Embryonic facial prominence (tissue), 1 donor: ENCODE results near the gene CNTFR.

Experiments used
- DNase-seq: peaks from one replicate; pipeline ENCODE4 v3.0.0-alpha.2; 2016; ENCODE audit errors: extremely low spot score

CNTFR gene

DNA sequence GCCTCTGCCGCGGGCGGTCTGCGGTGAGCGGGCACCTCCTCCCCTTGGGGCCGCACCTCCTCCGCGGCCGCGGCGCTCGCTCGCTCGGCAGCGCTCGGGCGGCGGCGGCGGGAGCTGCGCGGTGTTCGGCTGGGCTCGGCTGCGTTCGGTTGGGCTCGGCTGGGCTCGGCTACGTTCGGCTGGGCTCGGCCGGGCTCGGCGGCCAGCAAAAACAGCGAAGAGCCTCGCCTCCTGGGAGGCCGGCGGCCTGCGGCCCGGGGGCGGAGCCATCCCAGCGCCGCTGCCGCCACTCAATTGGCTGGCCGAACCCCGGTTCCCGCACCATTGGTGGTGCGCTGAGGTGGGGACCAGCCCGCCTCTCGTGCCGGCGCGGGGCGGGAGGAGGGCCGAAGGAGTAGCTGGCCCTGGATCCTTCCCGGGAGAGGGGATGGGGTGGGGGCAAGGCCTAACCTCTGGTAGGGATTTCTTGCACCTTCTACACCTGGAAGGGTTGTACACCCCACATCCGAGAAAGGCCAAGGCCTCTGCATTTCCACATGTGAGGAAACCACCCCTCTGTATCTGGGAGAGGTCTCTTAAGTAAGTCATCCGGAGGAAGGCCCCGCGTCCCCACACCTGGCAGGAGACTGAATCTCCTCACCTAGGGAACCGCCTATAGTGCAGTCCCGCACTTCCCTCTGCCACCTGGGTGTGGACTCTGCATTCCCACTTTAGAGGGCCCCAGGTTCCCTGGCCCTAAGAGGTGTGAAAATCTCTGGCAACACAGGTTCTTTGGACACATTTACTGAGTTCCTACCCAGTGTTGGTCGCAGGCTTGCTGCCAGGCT lies 66.3 kb downstream of the CNTFR start, which contains the start of gene ENHO:
TSS of gene ENHO (minus strand) at position 20 of the 827 bp plus-strand sequence. CDS start 1,295 bp downstream, outside the sequence.
- DNase-seq = peak; percentile 51

DNA sequence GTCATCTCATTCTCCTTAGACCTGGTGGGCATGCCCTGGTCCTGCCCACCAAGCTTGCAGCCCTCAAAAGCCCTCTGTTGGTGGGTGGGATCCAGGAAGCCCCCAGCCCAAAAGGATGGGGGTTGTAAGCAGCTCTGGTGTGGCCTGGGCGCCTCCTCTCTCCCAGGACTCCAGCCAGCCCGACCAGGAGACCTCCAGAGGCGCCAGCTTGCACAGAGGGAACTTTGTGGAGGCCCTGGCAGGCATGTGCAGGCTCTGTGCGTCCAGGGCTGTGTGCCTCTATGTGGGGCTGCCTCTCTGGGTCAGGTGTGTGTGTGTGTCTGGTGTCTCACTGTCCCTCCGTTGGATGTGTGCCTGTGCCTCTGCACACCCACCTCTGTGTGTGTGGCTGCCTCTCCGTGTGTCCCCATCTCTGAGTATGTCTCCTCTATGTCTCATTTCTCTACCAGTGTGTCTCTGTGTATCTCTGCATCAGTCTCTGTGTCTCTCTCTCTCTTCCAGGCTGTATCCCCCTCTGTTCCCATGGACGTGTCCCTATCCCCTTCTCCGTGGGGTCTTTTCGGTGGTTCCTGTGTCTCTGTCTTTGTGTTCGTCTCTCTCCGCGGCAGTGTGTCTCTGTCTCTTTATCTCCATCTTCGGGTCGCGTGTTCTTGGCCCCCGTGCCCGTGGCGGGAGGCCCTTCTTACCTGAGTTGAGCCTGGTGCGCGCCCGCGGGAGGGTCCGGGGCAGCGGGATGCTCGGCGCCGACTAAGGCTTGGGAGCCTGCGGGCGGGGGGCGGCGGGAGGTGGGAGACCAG lies 67.2 kb downstream of the CNTFR start:
- DNase-seq = no peak

DNA sequence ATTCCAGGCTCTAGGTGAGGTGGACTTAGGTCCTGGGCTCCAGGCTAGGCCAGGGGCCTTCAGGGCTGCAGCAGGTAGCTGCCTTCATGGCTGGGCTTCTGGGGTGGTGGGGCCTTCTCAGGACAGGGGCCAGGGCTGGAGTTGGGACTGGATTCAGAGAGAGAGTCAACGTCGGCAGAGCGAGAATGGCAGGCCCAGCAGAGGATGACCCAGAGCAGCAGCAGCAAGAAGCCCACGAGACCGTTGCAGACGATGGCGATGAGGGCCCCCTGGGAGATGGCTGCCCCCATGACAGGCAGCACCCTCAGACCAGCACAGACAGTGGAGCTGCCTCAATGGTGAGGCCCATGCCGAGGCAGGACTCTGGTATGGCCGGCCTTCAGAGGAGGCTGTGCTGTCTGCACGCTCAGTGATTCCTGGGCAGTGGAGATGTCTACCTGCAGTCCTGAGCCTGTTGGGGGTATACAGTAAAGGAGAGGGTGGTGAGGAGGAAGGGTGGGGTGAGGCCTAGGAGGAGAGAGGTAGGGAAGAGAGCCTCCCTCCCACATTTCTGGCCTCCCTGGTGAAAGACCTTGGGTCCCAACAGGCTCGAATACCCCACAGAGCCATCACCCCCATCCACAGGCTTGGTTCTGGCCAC lies 68.0 kb downstream of the CNTFR start:
- no peak for DNase-seq

DNA sequence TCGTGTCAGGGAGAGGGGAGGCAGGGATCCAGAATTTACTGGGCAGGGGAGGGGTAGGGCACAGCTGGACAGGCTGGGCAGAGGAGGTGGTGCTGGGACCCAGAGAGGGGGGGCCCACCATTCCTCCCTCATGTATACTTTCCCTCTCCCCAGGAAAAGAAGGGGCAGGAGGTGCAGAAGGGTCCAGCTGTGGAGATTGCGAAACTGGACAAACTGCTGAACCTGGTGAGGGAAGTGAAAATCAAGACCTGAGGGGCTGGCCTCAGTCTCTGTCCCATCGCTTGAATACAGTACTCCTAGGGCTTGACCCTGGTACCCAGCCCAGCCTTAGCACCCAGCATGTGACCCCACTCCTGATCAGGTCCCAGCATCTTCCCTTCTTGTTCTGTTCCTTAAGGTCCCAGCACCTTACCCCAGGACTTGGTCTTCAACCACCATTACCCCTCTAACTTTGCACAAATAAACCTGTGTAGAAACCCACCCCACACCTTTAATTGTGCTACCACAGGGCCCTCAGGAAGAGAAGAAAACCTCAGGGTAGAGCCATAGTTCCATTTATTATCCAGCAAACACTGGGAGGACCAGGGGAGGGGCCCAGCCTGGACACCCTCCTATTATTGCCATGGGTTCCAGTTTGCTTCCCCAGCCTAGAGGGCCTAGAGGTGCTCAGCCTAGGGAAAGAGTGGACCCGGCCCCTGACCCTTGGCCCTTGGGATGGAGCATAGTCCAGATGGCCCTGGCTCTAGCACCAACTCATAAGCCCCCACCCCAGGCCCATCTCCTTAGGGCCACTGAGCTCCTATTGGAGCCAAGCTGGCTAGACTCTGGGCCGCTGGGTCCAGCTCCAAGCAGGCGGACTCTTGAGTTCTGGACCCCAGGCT lies 68.8 kb downstream of the CNTFR start:
- no peak for DNase-seq

DNA sequence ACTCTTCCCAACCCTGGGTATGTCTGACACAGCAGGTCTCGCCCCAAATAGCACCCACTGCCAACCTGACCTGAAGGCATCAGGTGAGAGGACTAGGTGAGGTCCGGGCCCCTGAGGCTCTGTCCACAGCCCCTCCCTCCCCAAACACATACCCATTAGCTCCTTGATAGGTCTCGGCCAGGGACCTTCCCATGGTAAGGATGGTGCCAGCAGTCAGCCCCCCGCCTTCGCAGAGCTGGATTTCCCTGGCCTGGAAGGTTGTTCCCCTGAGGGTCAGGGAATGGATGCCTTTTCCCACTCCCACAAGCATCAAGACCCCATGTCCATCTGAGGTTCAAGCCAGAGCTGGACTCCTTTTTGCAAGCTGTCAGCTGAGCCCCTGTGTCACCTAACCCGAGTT lies 69.4 kb downstream of the CNTFR start:
- no peak for DNase-seq

DNA sequence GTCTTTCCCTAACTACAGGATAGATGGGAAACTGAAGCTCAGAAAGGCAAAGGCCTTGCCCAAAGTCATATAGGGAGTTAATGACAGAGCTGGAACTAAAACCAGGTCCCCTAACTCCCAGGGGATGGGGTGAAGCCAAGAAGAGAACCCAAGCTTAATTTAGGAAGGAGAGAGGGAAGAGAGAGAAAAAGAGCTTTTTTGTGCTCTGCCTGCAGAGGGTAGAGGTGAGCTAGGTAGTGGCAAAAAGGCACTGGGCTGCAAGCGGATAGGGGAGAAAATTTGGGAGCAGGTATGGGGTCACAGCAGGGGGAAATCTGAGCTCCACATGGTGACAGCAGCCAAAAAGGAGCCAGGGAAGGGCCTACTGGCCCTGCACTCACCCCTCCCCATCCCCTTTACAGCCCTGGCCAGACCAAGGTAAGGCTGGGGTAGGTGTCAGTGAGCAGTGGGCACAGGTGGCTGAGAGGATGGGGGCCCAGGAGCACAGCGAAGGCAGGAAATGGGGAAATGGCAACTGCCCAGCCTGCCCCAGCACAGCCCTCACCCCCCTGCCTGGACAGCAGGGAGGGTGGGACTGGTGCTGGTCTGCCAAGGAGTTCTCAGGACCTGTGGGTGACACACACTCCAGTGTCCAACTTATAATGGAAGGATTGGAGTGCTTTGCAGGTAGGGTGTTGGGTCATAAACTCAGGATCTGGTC lies 70.1 kb downstream of the CNTFR start:
- no peak for DNase-seq

DNA sequence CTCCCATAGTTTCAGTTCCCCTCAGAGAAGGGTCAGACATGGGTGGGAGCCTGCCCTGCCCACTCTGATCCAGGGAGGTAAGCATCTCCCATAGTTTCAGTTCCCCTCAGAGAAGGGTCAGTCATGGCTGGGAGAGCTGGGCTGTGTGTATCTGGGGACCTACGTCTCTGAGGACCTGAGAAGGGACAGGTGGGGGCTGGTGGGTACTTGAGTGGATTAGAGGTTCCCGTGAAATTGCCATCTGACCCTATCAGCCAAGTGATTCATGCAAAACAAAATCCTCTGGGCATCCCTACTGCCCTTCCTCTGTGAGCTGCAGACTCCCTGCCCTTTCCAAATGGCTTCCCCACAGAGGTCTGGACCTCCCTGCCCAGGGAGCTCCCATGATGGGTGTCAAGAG lies 70.6 kb downstream of the CNTFR start:
- DNase-seq = no peak

DNA sequence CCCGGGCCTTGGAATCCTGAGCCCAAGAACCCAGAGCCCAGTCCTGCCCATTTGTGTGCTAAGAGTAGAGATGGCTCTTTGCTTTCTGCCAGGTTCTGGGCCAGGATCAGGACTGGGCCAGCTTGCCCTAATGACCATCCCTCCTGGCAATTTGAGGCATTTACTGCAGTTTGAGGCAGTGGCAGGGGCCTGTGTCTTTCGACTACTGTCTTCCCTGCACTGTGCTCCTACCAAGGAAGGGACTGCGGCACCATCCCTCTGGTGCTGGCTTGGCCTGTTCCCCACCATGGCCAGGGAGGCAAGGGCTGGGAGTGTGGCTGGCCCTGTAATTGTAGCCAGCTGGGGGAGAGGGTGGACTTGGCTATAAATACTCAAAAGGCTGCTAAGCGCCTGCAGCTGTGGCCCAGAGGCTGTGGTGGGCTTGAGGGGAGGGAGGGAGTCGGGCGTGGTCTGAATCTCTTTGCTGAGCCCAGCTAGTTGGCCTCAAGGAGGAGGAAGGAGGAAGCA lies 71.4 kb downstream of the CNTFR start:
- no peak for DNase-seq

DNA sequence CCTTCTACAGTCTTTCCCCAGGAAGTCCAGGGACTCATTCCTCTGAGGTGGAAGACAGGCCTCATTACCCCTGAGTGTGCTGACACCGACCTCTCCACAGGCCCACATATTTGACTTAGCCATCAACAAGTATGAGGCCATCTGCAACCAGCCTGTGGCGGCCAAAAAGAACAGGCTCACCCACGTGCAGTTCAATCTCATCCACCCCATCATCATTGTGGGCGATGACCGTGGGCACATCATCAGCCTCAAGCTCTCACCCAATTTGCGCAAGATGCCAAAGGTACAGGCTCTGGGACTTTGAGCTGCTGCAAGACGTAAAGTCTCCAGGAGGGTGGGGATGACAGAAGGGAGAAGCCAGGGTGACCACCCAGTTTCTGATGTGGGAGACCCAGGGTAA lies 72.3 kb downstream of the CNTFR start:
- no peak for DNase-seq

DNA sequence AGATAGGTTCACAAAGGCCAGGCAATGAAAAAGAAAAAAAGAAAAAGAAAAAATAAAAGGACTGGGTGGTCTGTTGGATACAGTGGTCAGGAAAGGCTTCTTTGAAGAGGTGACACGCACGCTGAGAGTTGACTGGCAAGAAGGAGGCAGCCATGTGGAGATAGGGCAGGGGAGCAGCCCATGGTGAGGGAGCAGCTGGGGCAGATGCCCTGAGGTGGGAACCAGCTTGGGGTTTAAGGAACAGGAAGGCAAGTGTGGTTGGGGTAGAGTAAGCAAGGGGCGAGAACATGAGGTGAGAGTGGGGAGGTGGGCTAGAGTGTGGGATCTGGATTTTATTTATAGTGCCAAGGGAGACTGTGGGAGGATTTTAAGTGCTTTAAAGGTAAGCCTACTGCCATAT lies 73.6 kb downstream of the CNTFR start:
- DNase-seq = no peak

DNA sequence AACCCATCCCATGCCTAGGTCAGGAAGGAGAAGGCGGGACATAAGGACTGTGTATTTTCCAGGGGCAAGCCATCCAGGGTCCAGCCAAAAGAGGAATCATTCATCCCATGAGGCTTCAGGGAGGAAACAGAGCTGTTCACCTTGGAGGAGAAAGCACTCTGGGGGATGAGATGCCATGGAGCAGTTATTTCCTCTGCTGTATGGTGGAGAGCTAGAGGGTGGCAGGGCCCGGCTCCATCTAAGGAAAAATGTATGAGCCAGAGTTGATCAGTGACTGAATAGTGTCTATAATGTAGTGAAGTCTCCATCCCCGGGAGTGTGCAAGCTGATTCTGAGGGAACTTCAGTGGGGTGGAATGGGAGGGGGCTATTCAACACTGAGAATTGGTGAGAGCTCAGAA lies 74.7 kb downstream of the CNTFR start:
- no peak for DNase-seq

DNA sequence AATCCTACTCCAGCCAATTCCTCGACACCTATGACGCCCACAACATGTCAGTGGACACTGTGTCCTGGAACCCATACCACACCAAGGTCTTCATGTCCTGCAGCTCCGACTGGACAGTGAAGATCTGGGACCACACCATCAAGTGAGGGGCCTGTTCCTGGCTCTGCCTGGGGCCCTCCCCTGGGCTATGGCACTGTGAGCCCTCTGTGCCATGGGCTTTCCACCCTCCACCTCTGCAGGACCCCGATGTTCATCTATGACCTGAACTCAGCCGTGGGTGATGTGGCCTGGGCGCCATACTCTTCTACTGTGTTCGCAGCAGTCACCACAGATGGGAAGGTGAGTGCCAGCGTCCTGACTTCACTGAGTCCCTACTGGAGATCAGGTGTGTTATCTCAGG lies 75.1 kb downstream of the CNTFR start:
- DNase-seq = no peak

DNA sequence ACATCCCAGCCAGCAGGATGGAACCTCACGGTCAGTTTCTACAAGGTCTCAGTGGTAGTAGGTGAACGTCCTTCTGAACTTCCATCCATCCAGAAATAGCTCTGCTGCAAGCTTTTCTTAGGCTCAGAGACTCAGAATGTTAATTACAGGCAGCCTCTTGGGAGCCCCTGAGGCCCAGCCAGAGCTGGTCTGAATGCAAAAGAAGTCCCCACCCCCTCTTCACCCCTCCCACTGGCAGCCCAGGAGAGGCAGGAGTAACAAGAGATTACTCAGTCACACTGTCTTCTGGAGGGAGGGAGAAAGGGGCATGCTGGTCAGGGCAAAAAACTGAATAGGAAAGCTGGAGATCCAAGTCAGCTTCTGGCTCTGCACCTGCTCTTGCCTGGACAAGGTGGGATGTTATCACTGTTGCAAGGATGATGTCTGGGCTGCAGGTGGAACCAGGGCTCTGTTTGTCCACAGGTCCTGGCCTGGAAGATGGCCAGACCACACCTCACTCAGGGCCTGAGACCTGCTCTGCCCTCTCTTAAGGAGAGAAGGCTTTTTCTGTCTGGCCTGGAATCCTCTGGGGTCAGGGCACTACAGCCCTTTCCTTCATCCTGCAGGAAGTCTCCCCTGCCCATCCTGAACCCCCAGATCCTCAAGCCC lies 75.8 kb downstream of the CNTFR start:
- DNase-seq = no peak

DNA sequence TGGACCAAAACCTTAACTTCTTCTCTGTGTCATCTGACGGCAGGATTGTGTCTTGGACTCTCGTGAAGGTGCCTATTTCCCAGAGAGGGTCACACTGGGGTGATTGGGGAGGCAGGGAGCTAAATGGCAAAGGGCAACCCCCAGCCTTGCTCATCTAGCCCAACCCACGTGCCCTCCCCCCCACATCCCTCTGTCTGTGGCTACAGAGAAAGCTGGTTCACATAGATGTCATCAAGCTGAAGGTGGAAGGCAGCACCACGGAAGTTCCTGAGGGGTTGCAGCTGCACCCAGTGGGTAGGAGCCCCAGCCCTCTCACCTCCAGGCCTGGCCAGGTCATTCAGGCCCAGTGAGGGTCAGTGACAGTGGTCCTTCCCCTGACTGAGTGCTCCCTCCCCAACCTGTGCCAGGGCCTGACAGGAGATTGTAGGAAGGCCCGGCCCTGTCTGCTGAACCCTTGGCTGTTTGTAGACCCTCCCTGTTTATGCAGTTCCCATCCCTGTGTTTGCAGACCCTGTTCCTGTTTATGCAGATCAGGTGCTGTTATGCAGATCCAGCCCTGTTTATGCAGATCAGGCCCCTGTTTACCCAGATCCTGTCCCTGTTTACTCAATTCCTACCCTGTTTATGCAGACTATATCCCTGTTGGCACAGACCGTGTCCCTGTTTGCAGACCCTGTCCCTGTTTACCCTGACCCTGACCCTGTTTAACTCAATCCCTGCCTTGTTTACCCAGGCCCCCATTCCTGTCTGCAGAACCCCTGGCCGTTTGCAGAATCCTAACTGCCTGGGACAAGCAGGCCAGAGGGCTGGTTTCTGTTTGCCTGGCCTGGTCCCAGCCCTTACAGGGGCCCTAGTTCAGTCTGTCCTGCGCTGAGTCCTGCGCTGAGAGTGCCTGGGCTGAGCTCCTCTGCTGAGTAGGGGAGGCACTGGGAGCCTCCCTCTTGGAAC lies 77.1 kb downstream of the CNTFR start:
- no peak for DNase-seq

DNA sequence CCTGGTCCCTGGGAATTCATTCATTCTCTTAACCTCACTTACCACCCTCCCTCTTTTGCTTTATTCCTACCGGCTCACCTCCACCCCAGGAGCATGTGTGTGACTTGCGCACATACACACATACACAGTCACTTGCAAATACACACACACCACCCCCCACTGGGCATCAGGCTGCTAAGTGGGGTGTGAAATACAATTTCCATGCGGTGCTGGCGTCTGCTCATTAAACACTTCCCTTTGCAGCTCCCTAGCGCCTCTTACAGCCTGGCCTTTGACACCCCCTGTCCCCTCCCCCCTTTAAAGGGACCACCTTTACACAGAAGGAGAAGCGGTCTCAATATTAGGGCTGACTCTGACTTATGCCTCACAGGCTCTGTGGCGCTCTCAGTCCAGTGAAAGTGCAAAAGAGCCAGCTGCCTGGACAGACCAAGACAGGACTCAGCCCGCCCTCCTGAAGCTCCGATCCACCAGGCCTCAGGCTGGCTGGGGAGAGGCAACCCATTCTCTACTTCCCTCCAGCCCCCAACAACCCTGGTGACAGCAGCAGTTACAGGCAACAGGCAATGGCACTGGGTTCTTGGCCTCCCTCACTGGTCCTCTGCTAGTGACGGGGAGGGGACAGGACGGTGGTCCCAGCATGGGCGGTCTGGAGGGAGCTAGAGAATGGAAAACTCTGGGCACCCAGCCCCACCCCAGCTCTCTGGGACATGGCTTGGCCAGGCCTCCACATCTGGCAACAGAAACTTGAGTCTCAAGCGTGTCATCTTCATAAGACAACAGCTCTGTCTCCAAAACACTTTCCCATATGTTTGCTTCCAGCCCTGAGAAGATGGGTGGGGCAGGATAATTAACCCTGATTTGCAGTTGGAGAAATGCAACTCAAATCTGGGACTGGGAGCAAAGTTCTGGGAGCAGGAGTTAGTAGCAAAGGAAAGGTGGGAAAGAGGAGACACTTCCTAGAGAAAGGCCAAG lies 78.7 kb downstream of the CNTFR start:
- DNase-seq = no peak

DNA sequence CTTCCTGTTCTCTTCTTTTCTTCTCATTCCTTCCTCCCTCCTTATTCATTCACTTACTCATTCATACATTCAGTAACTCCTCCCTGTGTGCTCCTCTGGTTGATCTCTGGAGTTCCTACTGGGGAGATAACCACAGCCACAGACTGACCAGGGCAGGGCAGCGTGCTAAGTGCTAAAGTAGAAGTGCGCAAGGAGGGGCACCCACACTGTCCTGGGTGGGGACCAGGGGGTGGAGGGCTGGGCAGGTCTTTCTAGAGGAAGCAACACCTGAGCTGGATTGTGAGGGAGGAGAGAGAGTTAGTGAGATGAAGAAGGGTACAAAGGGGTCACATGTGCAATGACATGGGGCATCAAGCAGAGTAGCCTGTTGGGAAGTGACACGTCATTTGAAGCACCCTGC lies 80.6 kb downstream of the CNTFR start:
- DNase-seq = no peak

DNA sequence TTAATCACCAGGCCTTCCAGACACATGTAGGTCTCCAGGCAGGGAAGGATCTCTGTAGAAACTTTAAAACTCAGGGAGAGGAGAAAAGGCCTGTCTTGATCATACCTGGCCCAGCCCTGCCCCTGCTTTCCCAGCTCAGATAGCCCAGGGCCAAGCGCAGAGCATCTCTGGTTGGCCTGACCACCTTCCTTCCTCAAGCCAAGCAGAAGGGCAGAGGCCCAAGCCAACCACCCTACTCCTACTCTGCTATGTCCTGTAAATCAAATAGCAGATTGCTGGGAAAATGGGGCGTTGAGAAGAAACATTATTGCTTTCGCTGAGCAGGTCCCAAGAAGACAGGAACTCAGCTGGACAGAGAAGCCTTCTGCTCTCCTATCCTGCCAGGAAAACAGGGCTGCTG lies 81.1 kb downstream of the CNTFR start:
- no peak for DNase-seq

DNA sequence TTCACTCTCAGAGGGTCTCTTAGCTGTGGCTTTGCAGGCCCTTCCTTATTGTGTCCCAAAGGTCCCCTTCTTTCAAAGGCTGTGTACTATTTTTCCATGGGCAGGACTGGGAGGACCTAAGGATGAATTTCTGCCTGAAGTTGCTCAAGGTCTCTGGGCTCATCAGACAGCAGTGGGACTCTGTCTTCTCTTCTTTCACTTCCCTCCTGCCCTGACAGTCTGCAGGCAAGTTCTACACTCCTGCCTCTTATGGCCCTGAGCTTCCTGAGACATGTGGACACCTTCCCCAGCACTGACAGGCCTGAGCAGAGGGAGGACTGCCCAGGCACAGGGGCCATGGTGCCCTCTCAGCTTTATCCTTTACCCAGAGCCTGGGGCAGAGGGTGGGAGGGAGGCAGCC lies 81.6 kb downstream of the CNTFR start:
- DNase-seq = no peak
